SK-N-SH (cell line): Measurements from ENCODE around the gene MYD88. TPM values are rescaled to one million over a fixed set of nuclear protein-coding genes. Genes with fewer than 3 reads are reported as not detected.

Experiments
- CTCF ChIA-PET: fragments of 300-600, 350-600 bp; formaldehyde crosslinking; extraction: SDS; loops from one replicate; lab custom pipeline; 2021; lab: Yijun Ruan, JAX
- POLR2A ChIA-PET: fragments of 350-600 bp; sonication (Branson Sonifier 250); formaldehyde crosslinking; extraction: SDS; loops from one replicate; lab custom pipeline; 2020; ENCODE audit warnings: antibody characterized with exemption, inconsistent platforms; lab: Yijun Ruan, JAX
- DNase-seq: peaks from one replicate; pipeline ENCODE4 v3.0.0; 2012
- H2AFZ ChIP-seq: fragments of 200-600 bp; sonication (generic); 2 replicates; pipeline ENCODE4 v1.8.1; 2016; ENCODE audit warnings: antibody characterized with exemption, mild to moderate bottlenecking, low read depth
- H3F3A ChIP-seq: fragments of 200-600 bp; sonication (generic); replicated peaks from 2 replicates; pipeline ENCODE3; 2016; ENCODE audit warnings: antibody characterized with exemption, mild to moderate bottlenecking; ENCODE audit not compliant: insufficient read depth
- H3K27ac ChIP-seq, 2 experiments: fragments of 200-500 bp in 1 of 2; fragments of 200-600 bp in 1 of 2; sonication (Bioruptor generic) in 1 of 2; sonication (generic), shearing (Covaris generic) in 1 of 2; 2 replicates each; pipeline versions ENCODE4 v1.5.1 to v1.6.1; 2014 to 2016; ENCODE audit warnings: low read depth in 2 of 2, inconsistent platforms in 1 of 2, low read length in 1 of 2, mild to moderate bottlenecking in 1 of 2, mixed read lengths in 1 of 2
- H3K27me3 ChIP-seq: fragments of 200-600 bp; sonication (generic), shearing (Covaris generic); 2 replicates; pipeline ENCODE4 v1.6.1; 2016; ENCODE audit warnings: mixed run types; ENCODE audit not compliant: insufficient read depth
- H3K36me3 ChIP-seq, 2 experiments: fragments of 200-500 bp in 1 of 2; fragments of 200-600 bp in 1 of 2; sonication (Bioruptor generic) in 1 of 2; sonication (generic) in 1 of 2; replicated peaks in 1 of 2; 2 replicates each; pipeline versions ENCODE3 to v1.5.1; 2014 to 2016; ENCODE audit warnings: low read length in 1 of 2, mild to moderate bottlenecking in 1 of 2; ENCODE audit not compliant: insufficient read depth in 2 of 2, control insufficient read depth in 1 of 2
- H3K4me1 ChIP-seq, 2 experiments: fragments of 200-500 bp in 1 of 2; fragments of 200-600 bp in 1 of 2; sonication (Bioruptor generic) in 1 of 2; sonication (generic), shearing (Covaris generic) in 1 of 2; 2 replicates each; pipeline versions ENCODE4 v1.5.1 to v1.6.1; 2014 to 2016; ENCODE audit warnings: low read depth in 1 of 2, low read length in 1 of 2, mixed run types in 1 of 2; ENCODE audit not compliant: insufficient read depth in 2 of 2, control insufficient read depth in 1 of 2
- H3K4me2 ChIP-seq: fragments of 200-600 bp; sonication (generic), shearing (Covaris generic); 2 replicates; pipeline ENCODE4 v1.6.1; 2017; ENCODE audit warnings: mixed run types
- H3K4me3 ChIP-seq, 2 experiments: fragments of 200-500 bp in 1 of 2; fragments of 200-600 bp in 1 of 2; sonication (Bioruptor generic) in 1 of 2; sonication (generic), shearing (Covaris generic) in 1 of 2; 2 replicates each; pipeline versions ENCODE4 v1.5.1 to v1.8.1; 2014 to 2016; ENCODE audit warnings: low read depth in 2 of 2, inconsistent platforms in 1 of 2, low read length in 1 of 2, mild to moderate bottlenecking in 1 of 2, mixed read lengths in 1 of 2, moderate library complexity in 1 of 2
- H3K79me2 ChIP-seq: fragments of 200-600 bp; sonication (generic); 2 replicates; pipeline ENCODE4 v1.8.1; 2017; ENCODE audit warnings: mild to moderate bottlenecking; ENCODE audit not compliant: insufficient read depth
- H3K9ac ChIP-seq: fragments of 200-600 bp; sonication (generic); 2 replicates; pipeline ENCODE4 v1.6.1; 2017; ENCODE audit warnings: mixed run types
- H3K9me2 ChIP-seq: fragments of 200-600 bp; sonication (generic); 2 replicates; pipeline ENCODE4 v1.6.1; 2017; ENCODE audit warnings: mixed run types
- H3K9me3 ChIP-seq: fragments of 200-600 bp; sonication (generic); 2 replicates; pipeline ENCODE4 v1.6.1; 2017; ENCODE audit warnings: mixed run types, mild to moderate bottlenecking, moderate library complexity
- H4K20me1 ChIP-seq: fragments of 200-600 bp; sonication (generic); 2 replicates; pipeline ENCODE4 v1.6.1; 2017; ENCODE audit warnings: mild to moderate bottlenecking, mixed run types; ENCODE audit not compliant: insufficient read depth
- EZH2phosphoT487 ChIP-seq: fragments of 200-600 bp; sonication (generic); IDR thresholded peaks from 2 replicates; pipeline ENCODE4 v1.6.1; 2017; ENCODE audit warnings: low read depth, mixed run types, mild to moderate bottlenecking, antibody characterized with exemption, moderate library complexity, borderline replicate concordance
- FOXM1 ChIP-seq: IDR thresholded peaks from 2 replicates; pipeline ENCODE4 v1.4.0; 2012; ENCODE audit warnings: low read depth, mild to moderate bottlenecking
- MEF2A ChIP-seq: IDR thresholded peaks from 2 replicates; pipeline ENCODE4 v1.4.0; 2012; ENCODE audit warnings: low read depth, borderline replicate concordance
- MXI1 ChIP-seq: IDR thresholded peaks from 2 replicates; pipeline ENCODE4 v1.6.1; 2012; ENCODE audit warnings: mild to moderate bottlenecking, low read depth, low read length, improper control_type of control experiment
- NFIC ChIP-seq: IDR thresholded peaks from 2 replicates; pipeline ENCODE4 v1.4.0; 2012; ENCODE audit warnings: borderline replicate concordance
- POLR2AphosphoS5 ChIP-seq: IDR thresholded peaks from 2 replicates; pipeline ENCODE4 v1.6.1; 2012; ENCODE audit warnings: low read depth, low read length
- SIN3A ChIP-seq: IDR thresholded peaks from 2 replicates; pipeline ENCODE4 v1.6.1; 2012; ENCODE audit warnings: low read depth, mild to moderate bottlenecking, low read length, moderate library complexity, borderline replicate concordance
- SMC3 ChIP-seq: IDR thresholded peaks from 2 replicates; pipeline ENCODE4 v1.6.1; 2012; ENCODE audit warnings: low read depth, low read length, improper control_type of control experiment
- TEAD4 ChIP-seq: IDR thresholded peaks from 2 replicates; pipeline ENCODE4 v1.4.0; 2012; ENCODE audit warnings: mild to moderate bottlenecking, borderline replicate concordance; ENCODE audit not compliant: insufficient read depth
- WGBS: methylation state at CpG from one replicate; pipeline ENCODE4 v1.1.6; 2017; ENCODE audit warnings: low lambda C conversion rate; 5-methylcytosine and 5-hydroxymethylcytosine counted together
- polyA plus RNA-seq, 3 experiments: library from polyadenylated mRNA; depleted of rRNA; stranded (reverse); fragments of >200 nt; gene quantifications; 2 replicates each; pipeline ENCODE4 v1.2.3, GENCODE V29; 2012
- TF ChIP-seq, protein P1 (sequence below): fragments of 200-600 bp; sonication (generic); IDR thresholded peaks from 2 replicates; pipeline ENCODE4 v1.6.1; 2017; ENCODE audit warnings: antibody characterized with exemption, mild to moderate bottlenecking, moderate library complexity
- TF ChIP-seq, protein P2 (sequence below): IDR thresholded peaks from 2 replicates; pipeline ENCODE4 v1.4.0; 2012; ENCODE audit warnings: low read depth

Gene MYD88
- polyA plus RNA-seq, 1 of the 3 experiments (the other 2 are of a cell fraction) = 24.0 TPM

DNA sequence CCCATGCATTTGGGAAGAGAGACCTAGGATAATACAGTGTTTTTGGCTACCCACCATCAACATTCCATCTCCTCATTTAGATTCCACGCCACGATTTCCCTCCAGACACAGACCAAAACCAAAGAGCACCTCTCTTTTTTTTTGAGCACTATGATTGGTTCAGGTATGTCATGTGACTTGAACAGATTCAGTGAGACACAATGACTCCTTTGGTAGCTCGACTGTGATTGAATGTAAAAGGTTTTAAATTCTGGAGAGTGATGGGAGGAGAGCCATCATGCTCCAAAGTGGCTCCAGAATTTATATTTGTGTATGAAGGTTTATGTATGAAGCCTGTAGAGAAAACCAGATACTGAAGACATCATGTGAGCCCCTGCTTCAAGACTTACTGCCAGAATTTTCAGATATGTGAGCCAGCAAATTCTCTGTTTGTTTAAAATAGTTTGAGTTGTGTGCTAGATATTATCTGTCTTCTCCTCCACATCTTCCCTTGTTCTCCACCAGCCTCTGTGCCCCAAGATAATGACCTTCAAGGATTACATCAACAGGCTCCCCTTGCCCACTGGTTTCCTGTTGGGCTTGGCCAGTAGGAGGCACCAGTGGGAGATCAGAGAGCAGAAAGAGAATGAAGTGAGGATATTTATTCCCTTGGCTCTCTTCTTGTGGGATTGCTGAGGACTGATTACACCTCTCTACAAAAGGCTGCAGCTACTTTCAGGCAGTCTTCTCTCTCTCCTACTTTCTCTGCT, 12.5 kb downstream of the MYD88 start:
- Histone ChIP-seq H3K4me2 (no peak overlapping the region), H3K9me2 (no peaks in the 10 kb centered on the region), H3K4me3 (no peak overlapping the region), H3F3A (no peaks in the 10 kb centered on the region), H3K9ac (no peak overlapping the region), H3K27ac (no peak overlapping the region), H3K27me3 (no peaks in the 10 kb centered on the region), H4K20me1 (no peaks in the 10 kb centered on the region), H3K4me1 (peaks cover 0 to 5% of the 10 kb centered on the region in 2 experiments; a peak in 1 of 4 replicates), H2AFZ (no peak overlapping the region), H3K9me3 (no peaks in the 10 kb centered on the region), H3K79me2 (no peaks in the 10 kb centered on the region), H3K36me3 (no peaks in the 10 kb centered on the region)
- CTCF ChIA-PET = interaction anchor here (1.6 kb wide), 1 partner anchor 10 kb away, joined by 4 read pairs; no protein-coding TSS in a partner anchor
- 71% methylated on average over 3 of the region's 3 CpGs for WGBS
- TF ChIP-seq, protein P1, sequence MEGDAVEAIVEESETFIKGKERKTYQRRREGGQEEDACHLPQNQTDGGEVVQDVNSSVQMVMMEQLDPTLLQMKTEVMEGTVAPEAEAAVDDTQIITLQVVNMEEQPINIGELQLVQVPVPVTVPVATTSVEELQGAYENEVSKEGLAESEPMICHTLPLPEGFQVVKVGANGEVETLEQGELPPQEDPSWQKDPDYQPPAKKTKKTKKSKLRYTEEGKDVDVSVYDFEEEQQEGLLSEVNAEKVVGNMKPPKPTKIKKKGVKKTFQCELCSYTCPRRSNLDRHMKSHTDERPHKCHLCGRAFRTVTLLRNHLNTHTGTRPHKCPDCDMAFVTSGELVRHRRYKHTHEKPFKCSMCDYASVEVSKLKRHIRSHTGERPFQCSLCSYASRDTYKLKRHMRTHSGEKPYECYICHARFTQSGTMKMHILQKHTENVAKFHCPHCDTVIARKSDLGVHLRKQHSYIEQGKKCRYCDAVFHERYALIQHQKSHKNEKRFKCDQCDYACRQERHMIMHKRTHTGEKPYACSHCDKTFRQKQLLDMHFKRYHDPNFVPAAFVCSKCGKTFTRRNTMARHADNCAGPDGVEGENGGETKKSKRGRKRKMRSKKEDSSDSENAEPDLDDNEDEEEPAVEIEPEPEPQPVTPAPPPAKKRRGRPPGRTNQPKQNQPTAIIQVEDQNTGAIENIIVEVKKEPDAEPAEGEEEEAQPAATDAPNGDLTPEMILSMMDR = peak; percentile 28
- TF ChIP-seq NFIC = no peak
- TF ChIP-seq, protein P2, sequence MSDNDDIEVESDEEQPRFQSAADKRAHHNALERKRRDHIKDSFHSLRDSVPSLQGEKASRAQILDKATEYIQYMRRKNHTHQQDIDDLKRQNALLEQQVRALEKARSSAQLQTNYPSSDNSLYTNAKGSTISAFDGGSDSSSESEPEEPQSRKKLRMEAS = no peak
- no peak for TF ChIP-seq MXI1
- DNase-seq = no peak
- POLR2A ChIA-PET = no interaction called here

DNA sequence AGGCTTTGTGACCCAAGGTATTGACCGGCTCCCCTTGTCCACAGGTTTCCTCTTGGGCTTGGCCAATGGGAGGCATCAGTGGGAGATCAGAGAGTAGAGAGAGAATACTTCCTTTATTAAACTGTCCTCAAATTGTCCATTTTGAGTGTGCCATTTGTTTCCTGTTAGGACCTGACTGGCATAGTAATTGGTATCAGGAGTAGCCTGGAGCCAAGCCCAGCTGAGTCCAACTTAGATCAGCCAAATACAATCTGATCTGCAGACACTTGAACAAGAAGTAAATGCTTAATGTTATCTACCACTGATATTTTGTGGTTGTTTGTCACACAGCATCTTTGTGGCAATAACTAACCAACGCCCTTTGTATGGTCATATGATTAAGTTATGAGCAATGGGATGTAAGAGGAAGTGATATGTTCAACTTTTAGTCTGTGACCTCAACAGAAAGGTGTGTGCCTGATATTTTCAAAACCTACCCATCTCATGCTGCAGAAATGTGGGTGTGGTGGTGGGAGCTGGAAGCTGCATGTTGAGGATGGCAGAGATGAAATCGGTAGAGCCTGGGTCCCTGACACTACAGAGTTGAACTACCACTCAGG, 13.3 kb downstream of the MYD88 start:
- H3K79me2 ChIP-seq = no peaks in the 10 kb centered on the region
- DNase-seq = no peak
- H3K27me3 ChIP-seq = no peaks in the 10 kb centered on the region
- H3K36me3 ChIP-seq = no peaks in the 10 kb centered on the region
- H4K20me1 ChIP-seq = no peaks in the 10 kb centered on the region
- ChIA-PET CTCF (interaction anchor here (1.3 to 1.6 kb wide), 2 partner anchors 10 to 13 kb away, joined by 4 to 6 read pairs; partner anchors contain the start of gene MYD88), POLR2A (no interaction called here)
- no peaks in the 10 kb centered on the region for H3K9me2 ChIP-seq
- no peak overlapping the region for H2AFZ ChIP-seq
- H3K4me1 ChIP-seq = peaks cover 0 to 5% of the 10 kb centered on the region in 2 experiments; a peak in 1 of 4 replicates
- no peaks in the 10 kb centered on the region for H3F3A ChIP-seq
- H3K4me3 ChIP-seq = no peak overlapping the region
- no peak overlapping the region for H3K27ac ChIP-seq
- no peak overlapping the region for H3K9ac ChIP-seq
- no peak for TF ChIP-seq TEAD4
- TF ChIP-seq MEF2A = no peak
- H3K9me3 ChIP-seq = no peaks in the 10 kb centered on the region
- WGBS = 86% methylated on average over 3 of the region's 3 CpGs
- no peak overlapping the region for H3K4me2 ChIP-seq

DNA sequence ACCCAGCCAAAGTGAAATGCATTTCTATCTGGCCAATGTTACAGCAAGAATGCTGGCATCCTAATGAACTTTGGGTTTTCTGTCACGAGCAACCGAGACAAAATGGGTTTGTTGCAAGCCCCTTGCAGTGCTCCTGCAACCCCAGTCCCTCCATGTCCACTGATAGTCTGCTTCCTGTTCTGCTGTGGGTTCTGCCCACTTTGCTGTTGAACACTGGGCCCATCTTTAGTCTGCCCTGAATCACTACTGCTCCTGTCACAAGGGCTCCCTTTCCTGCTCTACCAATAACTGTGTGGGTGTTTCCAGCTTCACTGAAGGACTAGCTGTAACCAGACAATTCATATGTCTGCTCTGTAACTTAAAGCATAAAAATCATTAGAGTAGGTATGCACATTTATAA, 14.1 kb downstream of the MYD88 start:
- no peaks in the 10 kb centered on the region for H3K27me3 ChIP-seq
- 100% methylated on average over 1 of the region's 2 CpGs for WGBS
- no peaks in the 10 kb centered on the region for H4K20me1 ChIP-seq
- H3K79me2 ChIP-seq = no peaks in the 10 kb centered on the region
- H3K36me3 ChIP-seq = no peaks in the 10 kb centered on the region
- no peak overlapping the region for H2AFZ ChIP-seq
- H3K4me3 ChIP-seq = no peak overlapping the region
- H3K4me2 ChIP-seq = no peak overlapping the region
- CTCF ChIA-PET = interaction anchor here (1.3 kb wide), 1 partner anchor 14 kb away, joined by 6 read pairs; the partner anchor contains the start of gene MYD88
- no peaks in the 10 kb centered on the region for H3K9me2 ChIP-seq
- no peak overlapping the region for H3K27ac ChIP-seq
- no peak overlapping the region for H3K9ac ChIP-seq
- no peaks in the 10 kb centered on the region for H3F3A ChIP-seq
- POLR2A ChIA-PET = no interaction called here
- DNase-seq = no peak
- TF ChIP-seq SIN3A (no peak), SMC3 (no peak), FOXM1 (no peak), EZH2phosphoT487 (no peak), POLR2AphosphoS5 (no peak)
- TF ChIP-seq, all 33 proteins: peak for 0
- Histone ChIP-seq H3K9me3 (no peaks in the 10 kb centered on the region), H3K4me1 (peaks cover 0 to 5% of the 10 kb centered on the region in 2 experiments; a peak in 1 of 4 replicates)
